ENCODE data around the gene MRPL10. TPM values are rescaled to one million over a fixed set of nuclear protein-coding genes. Genes with fewer than 3 reads are reported as not detected.

MRPL10 gene
- total and polyA plus RNA-seq, 4 donors = 21.6 to 42.2 (median 31.5) TPM

GRCh38 chr17:47800686-47801085 is 30.7 kb downstream of the MRPL10 start:
- no peak for DNase-seq
- H3K9me3 ChIP-seq (ENCODE audit: control insufficient read depth, low read length) = no peaks in the 10 kb centered on the region
- intact Hi-C loops (cut with DNase I) = loop anchor here (10.0 kb wide), 1 partner anchor 106 kb away; the partner anchor contains the start of gene TBKBP1 (in 2 of the 2)
- H3K36me3 ChIP-seq (ENCODE audit: control insufficient read depth in 1 of 2, insufficient read depth in 2 of 2, low read length in 1 of 2) = no peaks in the 10 kb centered on the region
- no peak for ATAC-seq (ENCODE audit: low FRiP score)
- 83% methylated on average over 10 to 12 of the region's 12 CpGs for WGBS, 2 donors
- no peaks in the 10 kb centered on the region for H3K4me1 ChIP-seq (ENCODE audit: control insufficient read depth in 1 of 2, insufficient read depth in 2 of 2, low read length in 2 of 2)
- H3K27me3 ChIP-seq (ENCODE audit: control insufficient read depth in 1 of 2, insufficient read depth in 2 of 2, low read length in 1 of 2) = no peaks in the 10 kb centered on the region
- no peak overlapping the region for H3K4me3 ChIP-seq (ENCODE audit: low read length in 2 of 2)
- H3K27ac ChIP-seq (ENCODE audit: low read depth in 1 of 2, low read length in 2 of 2) = no peak overlapping the region

- ATAC-seq (ENCODE audit: low FRiP score) (no peak), DNase-seq (no peak)
- no peaks in the 10 kb centered on the region for H3K36me3 ChIP-seq (ENCODE audit: control insufficient read depth in 1 of 2, insufficient read depth in 2 of 2, low read length in 1 of 2)
- 55 to 56% methylated on average over 2 of the region's 2 CpGs for WGBS, 2 donors
- intact Hi-C loops (cut with DNase I) = no loop called here
- no peak overlapping the region for H3K4me3 ChIP-seq (ENCODE audit: low read length in 2 of 2)
- no peaks in the 10 kb centered on the region for H3K27me3 ChIP-seq (ENCODE audit: control insufficient read depth in 1 of 2, insufficient read depth in 2 of 2, low read length in 1 of 2)
- no peak overlapping the region for H3K27ac ChIP-seq (ENCODE audit: low read depth in 1 of 2, low read length in 2 of 2)
- no peaks in the 10 kb centered on the region for H3K4me1 ChIP-seq (ENCODE audit: control insufficient read depth in 1 of 2, insufficient read depth in 2 of 2, low read length in 2 of 2)
- H3K9me3 ChIP-seq (ENCODE audit: control insufficient read depth, low read length) = no peaks in the 10 kb centered on the region
Observed at GRCh38 chr17:47797797-47798196, 33.5 kb downstream of the MRPL10 start.

GRCh38 chr17:47792979-47793378 is 38.4 kb downstream of the MRPL10 start:
- intact Hi-C loops (cut with DNase I) = loop anchor here in 1 of 2 donors (5.0 kb wide), 1 partner anchor 66 kb away; no protein-coding TSS in a partner anchor
- H3K9me3 ChIP-seq (ENCODE audit: control insufficient read depth, low read length) = no peaks in the 10 kb centered on the region
- no peaks in the 10 kb centered on the region for H3K4me1 ChIP-seq (ENCODE audit: control insufficient read depth in 1 of 2, insufficient read depth in 2 of 2, low read length in 2 of 2)
- DNase-seq (no peak), ATAC-seq (ENCODE audit: low FRiP score) (no peak)
- no peaks in the 10 kb centered on the region for H3K27me3 ChIP-seq (ENCODE audit: control insufficient read depth in 1 of 2, insufficient read depth in 2 of 2, low read length in 1 of 2)
- H3K36me3 ChIP-seq (ENCODE audit: control insufficient read depth in 1 of 2, insufficient read depth in 2 of 2, low read length in 1 of 2) = no peaks in the 10 kb centered on the region
- WGBS, 2 donors = 62 to 63% methylated on average over 6 of the region's 6 CpGs
- no peak overlapping the region for H3K4me3 ChIP-seq (ENCODE audit: low read length in 2 of 2)
- no peak overlapping the region for H3K27ac ChIP-seq (ENCODE audit: low read depth in 1 of 2, low read length in 2 of 2)

- no peaks in the 10 kb centered on the region for H3K36me3 ChIP-seq (ENCODE audit: control insufficient read depth in 1 of 2, insufficient read depth in 2 of 2, low read length in 1 of 2)
- no peaks in the 10 kb centered on the region for H3K4me1 ChIP-seq (ENCODE audit: control insufficient read depth in 1 of 2, insufficient read depth in 2 of 2, low read length in 2 of 2)
- ATAC-seq (ENCODE audit: low FRiP score) (no peak), DNase-seq (no peak)
- intact Hi-C loops (cut with DNase I) = loop anchor here in 1 of 2 donors (5.0 kb wide), 1 partner anchor 65 kb away; no protein-coding TSS in a partner anchor
- H3K27ac ChIP-seq (ENCODE audit: low read depth in 1 of 2, low read length in 2 of 2) = no peak overlapping the region
- WGBS, 2 donors = 65 to 76% methylated on average over 1 of the region's 1 CpG
- H3K4me3 ChIP-seq (ENCODE audit: low read length in 2 of 2) = no peak overlapping the region
- peaks cover 0 to 2% of the 10 kb centered on the region in 2 donors for H3K27me3 ChIP-seq (ENCODE audit: control insufficient read depth in 1 of 2, insufficient read depth in 2 of 2, low read length in 1 of 2)
- H3K9me3 ChIP-seq (ENCODE audit: control insufficient read depth, low read length) = no peaks in the 10 kb centered on the region
Observed at GRCh38 chr17:47792457-47792856, 38.9 kb downstream of the MRPL10 start.

GRCh38 chr17:47791025-47791424 is 40.3 kb downstream of the MRPL10 start:
- H3K36me3 ChIP-seq (ENCODE audit: control insufficient read depth in 1 of 2, insufficient read depth in 2 of 2, low read length in 1 of 2) = no peaks in the 10 kb centered on the region
- H3K9me3 ChIP-seq (ENCODE audit: control insufficient read depth, low read length) = no peaks in the 10 kb centered on the region
- 24 to 34% methylated on average over 3 of the region's 3 CpGs for WGBS, 2 donors
- no peak overlapping the region for H3K27ac ChIP-seq (ENCODE audit: low read depth in 1 of 2, low read length in 2 of 2)
- DNase-seq (no peak), ATAC-seq (ENCODE audit: low FRiP score) (no peak)
- H3K4me1 ChIP-seq (ENCODE audit: control insufficient read depth in 1 of 2, insufficient read depth in 2 of 2, low read length in 2 of 2) = no peaks in the 10 kb centered on the region
- H3K27me3 ChIP-seq (ENCODE audit: control insufficient read depth in 1 of 2, insufficient read depth in 2 of 2, low read length in 1 of 2) = peaks cover 0 to 2% of the 10 kb centered on the region in 2 donors
- intact Hi-C loops (cut with DNase I) = loop anchor here in 1 of 2 donors (5.0 kb wide), 1 partner anchor 64 kb away; no protein-coding TSS in a partner anchor
- no peak overlapping the region for H3K4me3 ChIP-seq (ENCODE audit: low read length in 2 of 2)

- H3K9me3 ChIP-seq (ENCODE audit: control insufficient read depth, low read length) = no peaks in the 10 kb centered on the region
- intact Hi-C loops (cut with DNase I) = loop anchor here in 1 of 2 donors (5.0 kb wide), 1 partner anchor 63 kb away; no protein-coding TSS in a partner anchor
- peaks cover 0 to 2% of the 10 kb centered on the region in 2 donors for H3K27me3 ChIP-seq (ENCODE audit: control insufficient read depth in 1 of 2, insufficient read depth in 2 of 2, low read length in 1 of 2)
- no peaks in the 10 kb centered on the region for H3K4me1 ChIP-seq (ENCODE audit: control insufficient read depth in 1 of 2, insufficient read depth in 2 of 2, low read length in 2 of 2)
- WGBS, 2 donors = 2% methylated on average over 64 to 70 of the region's 70 CpGs
- peak; percentile 82 for ATAC-seq (ENCODE audit: low FRiP score)
- H3K27ac ChIP-seq (ENCODE audit: low read depth in 1 of 2, low read length in 2 of 2) = no peak overlapping the region
- H3K4me3 ChIP-seq (ENCODE audit: low read length in 2 of 2) = no peak overlapping the region
- peak in 1 of 2 donors; percentile 88 for DNase-seq
- no peaks in the 10 kb centered on the region for H3K36me3 ChIP-seq (ENCODE audit: control insufficient read depth in 1 of 2, insufficient read depth in 2 of 2, low read length in 1 of 2)
Observed at GRCh38 chr17:47789611-47790561, 41.5 kb downstream of the MRPL10 start.

GRCh38 chr17:47785538-47786123 is 45.7 kb downstream of the MRPL10 start:
- DNase-seq (no peak), ATAC-seq (ENCODE audit: low FRiP score) (no peak)
- Histone ChIP-seq H3K4me3 (ENCODE audit: low read length in 2 of 2) (no peak overlapping the region), H3K27ac (ENCODE audit: low read depth in 1 of 2, low read length in 2 of 2) (no peak overlapping the region), H3K36me3 (ENCODE audit: control insufficient read depth in 1 of 2, insufficient read depth in 2 of 2, low read length in 1 of 2) (no peaks in the 10 kb centered on the region), H3K9me3 (ENCODE audit: control insufficient read depth, low read length) (no peaks in the 10 kb centered on the region), H3K27me3 (ENCODE audit: control insufficient read depth in 1 of 2, insufficient read depth in 2 of 2, low read length in 1 of 2) (peaks cover 0 to 4% of the 10 kb centered on the region in 2 donors), H3K4me1 (ENCODE audit: control insufficient read depth in 1 of 2, insufficient read depth in 2 of 2, low read length in 2 of 2) (no peaks in the 10 kb centered on the region)
- intact Hi-C loops (cut with DNase I) = no loop called here
- 41 to 49% methylated on average over 5 of the region's 5 CpGs for WGBS, 2 donors

GRCh38 chr17:47781397-47781796 is 49.9 kb downstream of the MRPL10 start:
- ATAC-seq (ENCODE audit: low FRiP score) (no peak), DNase-seq (no peak)
- WGBS, 2 donors = 68 to 74% methylated on average over 5 of the region's 5 CpGs
- H3K27me3 ChIP-seq (ENCODE audit: control insufficient read depth in 1 of 2, insufficient read depth in 2 of 2, low read length in 1 of 2) = peaks cover 0 to 2% of the 10 kb centered on the region in 2 donors
- no peak overlapping the region for H3K27ac ChIP-seq (ENCODE audit: low read depth in 1 of 2, low read length in 2 of 2)
- intact Hi-C loops (cut with DNase I) = no loop called here
- H3K36me3 ChIP-seq (ENCODE audit: control insufficient read depth in 1 of 2, insufficient read depth in 2 of 2, low read length in 1 of 2) = no peaks in the 10 kb centered on the region
- H3K9me3 ChIP-seq (ENCODE audit: control insufficient read depth, low read length) = no peaks in the 10 kb centered on the region
- no peaks in the 10 kb centered on the region for H3K4me1 ChIP-seq (ENCODE audit: control insufficient read depth in 1 of 2, insufficient read depth in 2 of 2, low read length in 2 of 2)
- no peak overlapping the region for H3K4me3 ChIP-seq (ENCODE audit: low read length in 2 of 2)

Measured in aorta (tissue), 5 donors.